Endothelial cell (in vitro differentiated cells): ENCODE measurements around the gene ARX. TPM values are rescaled to one million over a fixed set of nuclear protein-coding genes. Genes with fewer than 3 reads are reported as not detected.
A peak's percentile ranks its signal among the peaks of the same experiment; 100 is the strongest.

Experiments used
- DNase-seq: peaks from one replicate; pipeline ENCODE4 v3.0.0; 2021; ENCODE audit warnings: low spot score
- H3K27ac Mint-ChIP-seq: one replicate; pipeline ENCODE4 v1.8.0; 2021; ENCODE audit warnings: mixed read lengths, inconsistent platforms; ENCODE audit not compliant: unreplicated experiment
- H3K27me3 Mint-ChIP-seq: one replicate; pipeline ENCODE4 v1.8.0; 2021; ENCODE audit warnings: mild to moderate bottlenecking, moderate library complexity, mixed read lengths, inconsistent platforms; ENCODE audit not compliant: unreplicated experiment
- H3K36me3 Mint-ChIP-seq: one replicate; pipeline ENCODE4 v1.8.0; 2021; ENCODE audit warnings: mild to moderate bottlenecking, low read depth, mixed read lengths, inconsistent platforms; ENCODE audit not compliant: unreplicated experiment
- H3K4me1 Mint-ChIP-seq: one replicate; pipeline ENCODE4 v1.8.0; 2021; ENCODE audit warnings: mild to moderate bottlenecking, mixed read lengths, inconsistent platforms; ENCODE audit not compliant: unreplicated experiment
- H3K4me3 Mint-ChIP-seq: one replicate; pipeline ENCODE4 v1.8.0; 2021; ENCODE audit warnings: mild to moderate bottlenecking, mixed read lengths, inconsistent platforms; ENCODE audit not compliant: unreplicated experiment
- H3K9me3 Mint-ChIP-seq: one replicate; pipeline ENCODE4 v1.8.0; 2021; ENCODE audit warnings: mixed read lengths, inconsistent platforms; ENCODE audit not compliant: unreplicated experiment
- CTCF ChIP-seq: fragments of 200-600 bp; sonication (generic); IDR thresholded peaks from one replicate; pipeline ENCODE4 v1.5.0; 2021; ENCODE audit warnings: antibody characterized with exemption; ENCODE audit not compliant: unreplicated experiment
- total RNA-seq: library from RNA; stranded (reverse); fragmentation: NEBNext Ultra II Directional; extraction: Animal tissue kit (Norgen Biotek cat#: 25700); gene quantifications from one replicate; pipeline ENCODE4 v1.2.1, GENCODE V29; 2021; ENCODE audit not compliant: unreplicated experiment

ARX gene
- total RNA-seq, 1 donor from 2014 or later, result not detected

GRCh38 chrX:25022499-25023325 lies 6.9 kb upstream of the ARX start:
- no peaks in the 10 kb centered on the region for H3K36me3 Mint-ChIP-seq
- no peak for TF ChIP-seq CTCF
- H3K27ac Mint-ChIP-seq, result no peak overlapping the region
- peaks cover 4% of the 10 kb centered on the region for H3K4me1 Mint-ChIP-seq
- H3K27me3 Mint-ChIP-seq, result peaks cover 9% of the 10 kb centered on the region
- H3K9me3 Mint-ChIP-seq, result no peaks in the 10 kb centered on the region
- DNase-seq, result no peak
- H3K4me3 Mint-ChIP-seq, result no peak overlapping the region

- Mint-ChIP-seq H3K27ac (no peak overlapping the region), H3K4me1 (peaks cover 8% of the 10 kb centered on the region), H3K9me3 (no peaks in the 10 kb centered on the region), H3K27me3 (peaks cover 7% of the 10 kb centered on the region), H3K36me3 (no peaks in the 10 kb centered on the region), H3K4me3 (peak overlapping the region; percentile 4)
- peak; percentile 71 for TF ChIP-seq CTCF
- peak; percentile 70 for DNase-seq
These were observed 5.2 kb upstream of the ARX start for GRCh38 chrX:25020905-25021449.

GRCh38 chrX:25020391-25020904 lies 4.7 kb upstream of the ARX start:
- Mint-ChIP-seq H3K36me3 (no peaks in the 10 kb centered on the region), H3K4me3 (no peak overlapping the region), H3K4me1 (peaks cover 8% of the 10 kb centered on the region), H3K9me3 (no peaks in the 10 kb centered on the region), H3K27me3 (peaks cover 7% of the 10 kb centered on the region), H3K27ac (no peak overlapping the region)
- DNase-seq, result no peak
- no peak for TF ChIP-seq CTCF

- no peaks in the 10 kb centered on the region for H3K36me3 Mint-ChIP-seq
- no peak for TF ChIP-seq CTCF
- no peak for DNase-seq
- H3K27ac Mint-ChIP-seq, result no peak overlapping the region
- peaks cover 7% of the 10 kb centered on the region for H3K27me3 Mint-ChIP-seq
- H3K9me3 Mint-ChIP-seq, result no peaks in the 10 kb centered on the region
- peaks cover 8% of the 10 kb centered on the region for H3K4me1 Mint-ChIP-seq
- H3K4me3 Mint-ChIP-seq, result no peak overlapping the region
These were observed 4.1 kb upstream of the ARX start for GRCh38 chrX:25019707-25020390.

- Mint-ChIP-seq H3K4me1 (peaks cover 8% of the 10 kb centered on the region), H3K36me3 (no peaks in the 10 kb centered on the region), H3K4me3 (no peak overlapping the region), H3K9me3 (no peaks in the 10 kb centered on the region), H3K27ac (no peak overlapping the region), H3K27me3 (peaks cover 10% of the 10 kb centered on the region)
- no peak for DNase-seq
- TF ChIP-seq CTCF, result no peak
These were observed 2.9 kb upstream of the ARX start for GRCh38 chrX:25018682-25019081.
